ENCODE data around the gene RALGAPA2. TPM values are rescaled to one million over a fixed set of nuclear protein-coding genes. Genes with fewer than 3 reads are reported as not detected.

Gene RALGAPA2
- polyA plus RNA-seq, 1 donor from 2014 or later = 21.8 TPM

DNA sequence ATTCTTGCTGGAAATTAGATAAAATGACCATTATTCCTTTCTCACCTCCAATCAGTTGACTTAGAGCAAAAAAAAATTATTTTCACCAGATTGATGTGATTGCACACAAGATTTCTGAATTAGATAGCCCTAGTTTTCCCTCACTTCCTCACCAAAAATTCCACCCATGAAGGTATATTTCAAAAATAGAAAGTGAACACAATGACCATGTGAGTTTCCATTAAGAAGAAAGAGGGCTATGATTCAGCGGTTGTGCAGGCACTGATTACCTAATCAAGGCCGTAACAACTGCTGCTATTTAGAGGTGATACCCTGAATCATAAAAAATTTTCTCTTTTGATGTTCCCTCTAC, 19.5 kb upstream of the RALGAPA2 start:
- Histone ChIP-seq H4K20me1 (ENCODE audit: insufficient read depth) (no peaks in the 10 kb centered on the region), H3K27ac (ENCODE audit: low read length) (no peak overlapping the region), H3K79me2 (replicated peaks; ENCODE audit: insufficient read depth, low read length) (no peaks in the 10 kb centered on the region), H3K36me3 (ENCODE audit: insufficient read depth, low read length) (no peaks in the 10 kb centered on the region), H3K4me3 (ENCODE audit: low read length) (no peak overlapping the region), H2AFZ (ENCODE audit: low read depth, low read length) (no peak overlapping the region), H3K9me3 (ENCODE audit: low read length) (no peaks in the 10 kb centered on the region), H3K4me2 (ENCODE audit: low read length) (no peak overlapping the region), H3F3A (ENCODE audit: insufficient read depth, low read length, poor library complexity, severe bottlenecking) (no peaks in the 10 kb centered on the region), H3K27me3 (ENCODE audit: insufficient read depth, low read depth, low read length) (no peaks in the 10 kb centered on the region), H3K9me2 (ENCODE audit: insufficient read depth, low read length) (no peaks in the 10 kb centered on the region), H3K9ac (ENCODE audit: low read length) (no peak overlapping the region)
- no peak for TF ChIP-seq MXI1 (conservative IDR thresholded peaks at IDR 0.05; ENCODE audit: poor library complexity, severe bottlenecking)
- no peak for TF ChIP-seq SMC3 (conservative IDR thresholded peaks at IDR 0.05; ENCODE audit: poor library complexity)
- no peak for TF ChIP-seq CTCF (IDR thresholded peaks at IDR 0.05; ENCODE audit: poor library complexity, severe bottlenecking)
- TF ChIP-seq REST (IDR thresholded peaks at IDR 0.05; ENCODE audit: borderline replicate concordance) = no peak

DNA sequence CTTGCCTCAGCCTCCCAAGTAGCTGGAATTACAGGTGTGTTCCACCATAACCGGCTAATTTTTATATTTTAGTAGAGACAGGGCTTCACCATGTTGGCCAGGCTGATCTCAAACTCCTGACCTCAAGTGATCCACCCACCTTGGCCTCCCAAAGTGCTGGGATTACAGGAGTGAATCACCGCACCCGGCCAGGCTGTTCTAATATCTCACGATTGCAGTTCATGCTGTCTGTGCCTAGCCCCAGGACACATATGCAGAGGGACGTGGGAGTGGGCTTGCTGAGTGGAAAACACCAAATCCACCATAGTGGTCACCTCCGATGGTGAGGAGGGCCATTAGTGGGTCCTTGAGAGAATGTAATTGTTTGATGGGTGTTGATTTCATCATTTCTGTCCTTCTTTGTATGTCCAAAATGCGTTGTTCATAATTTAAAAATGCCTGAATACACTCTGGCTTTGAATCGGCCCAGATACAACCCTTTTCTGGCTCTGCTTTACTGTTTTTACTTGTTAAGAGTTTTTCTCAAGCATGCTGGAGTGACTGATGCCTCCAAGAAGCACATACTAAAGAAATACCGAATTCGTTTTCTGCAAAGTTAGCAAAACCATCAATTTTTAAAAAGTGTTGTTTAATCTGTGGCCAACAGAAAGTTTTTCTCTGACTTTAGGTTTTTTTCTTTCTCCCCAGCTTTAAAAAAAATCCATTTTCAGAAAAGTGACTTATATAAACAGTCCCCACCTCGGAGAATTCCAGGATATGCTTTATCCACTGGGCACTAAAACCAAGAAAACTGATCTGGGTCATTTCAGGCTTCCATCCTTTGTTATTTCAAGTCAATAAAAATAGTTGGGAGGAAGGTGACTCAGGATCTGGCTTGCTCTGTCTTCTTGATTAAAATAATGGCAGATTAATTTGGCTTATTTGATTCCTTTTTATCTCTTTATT, 18.8 kb upstream of the RALGAPA2 start:
- Histone ChIP-seq H3K4me3 (ENCODE audit: low read length) (no peak overlapping the region), H2AFZ (ENCODE audit: low read depth, low read length) (no peak overlapping the region), H3K36me3 (ENCODE audit: insufficient read depth, low read length) (no peaks in the 10 kb centered on the region), H3F3A (ENCODE audit: insufficient read depth, low read length, poor library complexity, severe bottlenecking) (no peaks in the 10 kb centered on the region), H3K27me3 (ENCODE audit: insufficient read depth, low read depth, low read length) (no peaks in the 10 kb centered on the region), H3K4me2 (ENCODE audit: low read length) (no peak overlapping the region), H3K79me2 (replicated peaks; ENCODE audit: insufficient read depth, low read length) (no peaks in the 10 kb centered on the region), H3K9me3 (ENCODE audit: low read length) (no peaks in the 10 kb centered on the region), H4K20me1 (ENCODE audit: insufficient read depth) (no peaks in the 10 kb centered on the region), H3K27ac (ENCODE audit: low read length) (no peak overlapping the region), H3K9ac (ENCODE audit: low read length) (no peak overlapping the region), H3K9me2 (ENCODE audit: insufficient read depth, low read length) (no peaks in the 10 kb centered on the region)
- TF ChIP-seq RAD21 (conservative IDR thresholded peaks at IDR 0.05) (no peak), TAF1 (IDR thresholded peaks at IDR 0.05; ENCODE audit: low read depth) (no peak), SMC3 (conservative IDR thresholded peaks at IDR 0.05; ENCODE audit: poor library complexity) (no peak), MXI1 (conservative IDR thresholded peaks at IDR 0.05; ENCODE audit: poor library complexity, severe bottlenecking) (no peak), CTCF (IDR thresholded peaks at IDR 0.05; ENCODE audit: poor library complexity, severe bottlenecking) (no peak), EP300 (conservative IDR thresholded peaks at IDR 0.05; ENCODE audit: poor library complexity, severe bottlenecking) (no peak), POLR2AphosphoS5 (IDR thresholded peaks at IDR 0.05) (no peak), REST (IDR thresholded peaks at IDR 0.05; ENCODE audit: borderline replicate concordance) (no peak), EZH2 (IDR thresholded peaks at IDR 0.05; ENCODE audit: borderline replicate concordance, insufficient read depth, low read length, poor library complexity, severe bottlenecking) (no peak)

All from neural cell (in vitro differentiated cells).